ENCODE data around the gene BEGAIN. TPM values are rescaled to one million over a fixed set of nuclear protein-coding genes. Genes with fewer than 3 reads are reported as not detected.

The BEGAIN gene
- total and polyA plus RNA-seq, 2 donors from 2014 or later: 0.52 to 1.4 TPM

GRCh38 chr14:100490252-100490651 is 97.0 kb downstream of the BEGAIN start:
- H3K27me3 ChIP-seq (ENCODE audit: control insufficient read depth, insufficient read depth, low read length): no peaks in the 10 kb centered on the region
- no peaks in the 10 kb centered on the region for H3K9me3 ChIP-seq (ENCODE audit: control insufficient read depth in 2 of 3, insufficient read depth in 1 of 3, low read length in 3 of 3)
- no peaks in the 10 kb centered on the region for H3K36me3 ChIP-seq (ENCODE audit: control insufficient read depth in 2 of 3, insufficient read depth in 3 of 3, low read length in 3 of 3)
- no peak overlapping the region for H3K4me3 ChIP-seq (ENCODE audit: low read length in 3 of 3)
- no peak overlapping the region for H3K9ac ChIP-seq (ENCODE audit: low read length in 3 of 3)
- H3K27ac ChIP-seq (ENCODE audit: low read depth in 2 of 2, low read length in 2 of 2): no peak overlapping the region
- intact Hi-C loops (cut with DNase I): no loop called here
- TF ChIP-seq CTCF (IDR thresholded peaks at IDR 0.05; ENCODE audit: borderline replicate concordance, extremely low read depth, insufficient read depth): no peak
- DNase-seq (no peak), FAIRE-seq (no peak)
- H3K4me1 ChIP-seq (ENCODE audit: control insufficient read depth in 2 of 3, insufficient read depth in 2 of 3, low read depth in 1 of 3, low read length in 3 of 3): no peaks in the 10 kb centered on the region

GRCh38 chr14:100488057-100488456 is 99.2 kb downstream of the BEGAIN start:
- no peak for TF ChIP-seq CTCF (IDR thresholded peaks at IDR 0.05; ENCODE audit: borderline replicate concordance, extremely low read depth, insufficient read depth)
- intact Hi-C loops (cut with DNase I): no loop called here
- FAIRE-seq (no peak), DNase-seq (no peak)
- Histone ChIP-seq H3K4me1 (ENCODE audit: control insufficient read depth in 2 of 3, insufficient read depth in 2 of 3, low read depth in 1 of 3, low read length in 3 of 3) (no peaks in the 10 kb centered on the region), H3K9me3 (ENCODE audit: control insufficient read depth in 2 of 3, insufficient read depth in 1 of 3, low read length in 3 of 3) (no peaks in the 10 kb centered on the region), H3K36me3 (ENCODE audit: control insufficient read depth in 2 of 3, insufficient read depth in 3 of 3, low read length in 3 of 3) (peaks cover 0 to 7% (median 0%) of the 10 kb centered on the region in 3 donors), H3K9ac (ENCODE audit: low read length in 3 of 3) (no peak overlapping the region), H3K27ac (ENCODE audit: low read depth in 2 of 2, low read length in 2 of 2) (no peak overlapping the region), H3K4me3 (ENCODE audit: low read length in 3 of 3) (no peak overlapping the region), H3K27me3 (ENCODE audit: control insufficient read depth, insufficient read depth, low read length) (no peaks in the 10 kb centered on the region)

- H3K9ac ChIP-seq (ENCODE audit: low read length in 3 of 3): no peak overlapping the region
- peaks cover 0 to 7% (median 0%) of the 10 kb centered on the region in 3 donors for H3K36me3 ChIP-seq (ENCODE audit: control insufficient read depth in 2 of 3, insufficient read depth in 3 of 3, low read length in 3 of 3)
- H3K27ac ChIP-seq (ENCODE audit: low read depth in 2 of 2, low read length in 2 of 2): no peak overlapping the region
- H3K27me3 ChIP-seq (ENCODE audit: control insufficient read depth, insufficient read depth, low read length): no peaks in the 10 kb centered on the region
- TF ChIP-seq CTCF (IDR thresholded peaks at IDR 0.05; ENCODE audit: borderline replicate concordance, extremely low read depth, insufficient read depth): no peak
- H3K9me3 ChIP-seq (ENCODE audit: control insufficient read depth in 2 of 3, insufficient read depth in 1 of 3, low read length in 3 of 3): no peaks in the 10 kb centered on the region
- H3K4me3 ChIP-seq (ENCODE audit: low read length in 3 of 3): no peak overlapping the region
- intact Hi-C loops (cut with DNase I): no loop called here
- no peak for DNase-seq
- H3K4me1 ChIP-seq (ENCODE audit: control insufficient read depth in 2 of 3, insufficient read depth in 2 of 3, low read depth in 1 of 3, low read length in 3 of 3): no peaks in the 10 kb centered on the region
- no peak for FAIRE-seq
Measured at GRCh38 chr14:100487304-100487703, 99.9 kb downstream of the BEGAIN start.

Other genes starting within 250 kb of the BEGAIN start
- 12.9 TPM for gene WDR25, start 210.9 kb downstream of the BEGAIN start, total RNA-seq
- gene WDR25, start 210.9 kb downstream of the BEGAIN start, polyA plus RNA-seq (ENCODE audit: insufficient read depth, low read depth, low replicate concordance): 11.7 TPM
- not detected for gene DLK1, start 139.5 kb upstream of the BEGAIN start, total RNA-seq
- gene DLK1, start 139.5 kb upstream of the BEGAIN start, polyA plus RNA-seq (ENCODE audit: insufficient read depth, low read depth, low replicate concordance): 0.17 TPM
- gene MEG3, start 238.7 kb upstream of the BEGAIN start, total RNA-seq: 24.0 TPM
- 29.6 TPM for gene MEG3, start 238.7 kb upstream of the BEGAIN start, polyA plus RNA-seq (ENCODE audit: insufficient read depth, low read depth, low replicate concordance)

All from kidney (tissue), 14 donors.